Osteocyte (in vitro differentiated cells): ENCODE results near the gene NOC3L. TPM values are rescaled to one million over a fixed set of nuclear protein-coding genes. Genes with fewer than 3 reads are reported as not detected.

Source experiments
- DNase-seq: peaks from one replicate; pipeline ENCODE4 v3.0.0; 2021; ENCODE audit warnings: mixed read lengths; ENCODE audit not compliant: unreplicated experiment; ENCODE audit errors: extremely low spot score
- H3K27ac Mint-ChIP-seq: one replicate; pipeline ENCODE4 v1.8.0; 2021; ENCODE audit warnings: mild to moderate bottlenecking, mixed read lengths; ENCODE audit not compliant: unreplicated experiment
- H3K27me3 Mint-ChIP-seq: one replicate; pipeline ENCODE4 v1.8.0; 2021; ENCODE audit warnings: mixed read lengths; ENCODE audit not compliant: unreplicated experiment
- H3K36me3 Mint-ChIP-seq: one replicate; pipeline ENCODE4 v1.8.0; 2021; ENCODE audit warnings: mixed read lengths; ENCODE audit not compliant: unreplicated experiment
- H3K4me1 Mint-ChIP-seq: one replicate; pipeline ENCODE4 v1.8.0; 2021; ENCODE audit warnings: mixed read lengths; ENCODE audit not compliant: unreplicated experiment
- H3K4me3 Mint-ChIP-seq: one replicate; pipeline ENCODE4 v1.8.0; 2021; ENCODE audit warnings: mild to moderate bottlenecking, moderate library complexity, mixed read lengths; ENCODE audit not compliant: unreplicated experiment
- H3K9me3 Mint-ChIP-seq: one replicate; pipeline ENCODE4 v1.8.0; 2021; ENCODE audit warnings: mixed read lengths; ENCODE audit not compliant: unreplicated experiment
- CTCF ChIP-seq: fragments of 200-600 bp; sonication (generic); IDR thresholded peaks from 2 replicates; pipeline ENCODE4 v1.5.0; 2021; ENCODE audit warnings: antibody characterized with exemption, mild to moderate bottlenecking, moderate library complexity
- total RNA-seq: library from RNA; stranded (reverse); gene quantifications from 2 replicates; pipeline ENCODE4 v1.2.1, GENCODE V29; 2021

NOC3L gene
- total RNA-seq, 1 donor from 2014 or later, result 15.5 TPM

GRCh38 chr10:94361171-94361794, 1.5 kb downstream of the NOC3L start:
- H3K27ac Mint-ChIP-seq, result no peak overlapping the region
- H3K27me3 Mint-ChIP-seq, result peaks cover 4% of the 10 kb centered on the region
- no peak for DNase-seq
- H3K4me3 Mint-ChIP-seq, result peak overlapping the region; percentile 90
- H3K4me1 Mint-ChIP-seq, result peaks cover 39% of the 10 kb centered on the region
- H3K36me3 Mint-ChIP-seq, result peaks cover 13% of the 10 kb centered on the region
- no peak for TF ChIP-seq CTCF
- H3K9me3 Mint-ChIP-seq, result no peaks in the 10 kb centered on the region

DNA sequence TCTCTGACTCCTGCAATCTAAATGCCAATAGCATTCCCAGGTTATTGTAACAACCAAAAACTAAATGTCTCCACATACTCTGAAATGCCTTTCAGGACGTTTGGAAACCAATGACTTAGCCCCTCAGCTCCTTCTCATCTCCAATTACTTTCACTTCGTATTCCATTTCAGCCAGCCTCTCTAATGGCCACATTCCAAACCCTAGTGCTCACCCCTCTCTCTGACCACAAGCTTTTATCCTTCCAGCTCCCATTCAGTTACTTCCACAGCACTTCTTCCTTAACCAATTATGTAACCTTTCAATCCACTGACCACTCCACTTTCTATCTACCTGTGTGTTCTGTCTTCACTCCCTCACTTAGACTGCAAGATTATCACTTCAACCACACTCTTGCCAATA, 4.3 kb downstream of the NOC3L start:
- Mint-ChIP-seq H3K27me3 (no peaks in the 10 kb centered on the region), H3K9me3 (no peaks in the 10 kb centered on the region), H3K4me3 (peak overlapping the region; percentile 45), H3K27ac (peak overlapping the region; percentile 69), H3K4me1 (peaks cover 39% of the 10 kb centered on the region), H3K36me3 (peaks cover 24% of the 10 kb centered on the region)
- DNase-seq, result no peak
- no peak for TF ChIP-seq CTCF

DNA sequence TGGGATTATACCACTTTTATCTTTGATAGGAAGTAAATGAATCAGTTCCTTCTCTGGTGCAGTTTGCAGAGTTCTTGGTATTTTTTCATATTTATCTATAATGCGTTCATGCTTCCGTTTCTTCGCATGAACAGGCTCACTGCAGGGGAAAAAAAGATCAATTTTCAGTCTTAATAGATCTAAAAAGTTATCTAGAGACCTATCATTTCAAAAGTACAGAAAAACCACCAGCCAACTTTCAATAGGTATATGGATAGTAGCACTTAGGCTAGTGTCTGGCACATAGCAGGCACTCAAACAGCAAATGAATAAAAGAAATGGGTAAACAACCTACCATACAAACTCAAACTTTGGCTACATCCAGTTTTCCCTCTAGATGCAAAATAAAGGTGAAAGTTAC, 5.5 kb downstream of the NOC3L start:
- H3K36me3 Mint-ChIP-seq, result peaks cover 28% of the 10 kb centered on the region
- TF ChIP-seq CTCF, result no peak
- no peak overlapping the region for H3K4me3 Mint-ChIP-seq
- H3K4me1 Mint-ChIP-seq, result peaks cover 29% of the 10 kb centered on the region
- DNase-seq, result no peak
- no peaks in the 10 kb centered on the region for H3K9me3 Mint-ChIP-seq
- H3K27me3 Mint-ChIP-seq, result no peaks in the 10 kb centered on the region
- no peak overlapping the region for H3K27ac Mint-ChIP-seq

DNA sequence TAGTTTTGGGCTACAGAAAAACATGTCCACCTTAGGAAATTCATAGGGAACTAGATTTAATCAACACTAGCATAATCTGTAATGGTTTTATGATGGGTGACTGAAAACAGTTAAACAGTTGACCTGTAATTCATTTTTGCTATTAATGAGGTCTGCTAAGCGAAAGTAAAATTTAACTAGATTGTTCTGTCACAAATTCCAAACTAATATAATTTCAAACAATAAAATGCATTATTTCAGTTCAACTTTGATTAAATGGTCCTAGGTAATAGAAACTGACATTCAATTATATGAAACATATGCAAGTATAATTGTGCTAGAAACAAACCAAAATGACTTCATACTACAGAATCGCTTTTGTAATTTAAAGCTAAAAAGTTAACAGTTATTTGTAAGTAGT, 6.9 kb downstream of the NOC3L start:
- Mint-ChIP-seq H3K27me3 (no peaks in the 10 kb centered on the region), H3K36me3 (peaks cover 33% of the 10 kb centered on the region), H3K27ac (no peak overlapping the region), H3K9me3 (no peaks in the 10 kb centered on the region), H3K4me1 (peaks cover 16% of the 10 kb centered on the region), H3K4me3 (no peak overlapping the region)
- DNase-seq, result no peak
- TF ChIP-seq CTCF, result no peak

- Mint-ChIP-seq H3K36me3 (peaks cover 36% of the 10 kb centered on the region), H3K4me1 (peaks cover 4% of the 10 kb centered on the region), H3K27me3 (no peaks in the 10 kb centered on the region), H3K9me3 (no peaks in the 10 kb centered on the region), H3K4me3 (no peak overlapping the region), H3K27ac (no peak overlapping the region)
- TF ChIP-seq CTCF, result no peak
- no peak for DNase-seq
Measured at GRCh38 chr10:94353336-94353735, 9.4 kb downstream of the NOC3L start.
